Measurements from ENCODE around the gene SLC4A4.
A peak's percentile ranks its signal among the peaks of the same experiment; 100 is the strongest.

The SLC4A4 gene
- total RNA-seq: 0 to 0.40 (median 0.08) reads per million in 18 experiments

DNA sequence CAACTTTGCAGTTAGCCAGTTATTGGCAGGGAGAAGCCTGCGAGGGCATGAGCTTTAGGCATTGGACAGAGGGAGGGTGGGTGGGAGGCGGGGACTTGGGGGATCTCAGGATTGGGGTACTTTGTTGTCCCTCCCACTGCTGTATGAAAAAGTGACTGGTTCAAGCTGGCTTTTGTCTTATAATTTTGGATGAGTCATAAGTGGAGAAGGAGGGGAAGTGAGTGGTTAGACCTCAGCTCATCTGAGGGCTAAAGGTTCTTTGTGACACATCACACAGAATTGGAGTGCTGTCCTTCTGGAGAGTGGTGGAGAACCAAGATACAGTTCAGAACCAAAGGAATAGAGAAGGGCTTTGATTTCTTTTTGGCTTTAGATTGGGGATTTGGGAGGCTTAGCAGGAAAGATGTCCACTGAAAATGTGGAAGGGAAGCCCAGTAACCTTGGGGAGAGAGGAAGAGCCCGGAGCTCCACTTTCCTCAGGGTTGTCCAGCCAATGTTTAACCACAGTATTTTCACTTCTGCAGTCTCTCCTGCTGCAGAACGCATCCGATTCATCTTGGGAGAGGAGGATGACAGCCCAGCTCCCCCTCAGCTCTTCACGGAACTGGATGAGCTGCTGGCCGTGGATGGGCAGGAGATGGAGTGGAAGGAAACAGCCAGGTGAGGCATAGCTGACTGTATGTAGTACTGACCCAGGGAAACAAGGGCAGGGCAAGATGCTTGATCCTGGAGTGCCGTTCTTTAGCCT, at the start of gene SLC4A4:
Gene SLC4A4 (plus strand): TSS at position 175 of the 748 bp plus-strand sequence.
- peak in 1 of 2 donors; percentile 12 for DNase-seq

DNA sequence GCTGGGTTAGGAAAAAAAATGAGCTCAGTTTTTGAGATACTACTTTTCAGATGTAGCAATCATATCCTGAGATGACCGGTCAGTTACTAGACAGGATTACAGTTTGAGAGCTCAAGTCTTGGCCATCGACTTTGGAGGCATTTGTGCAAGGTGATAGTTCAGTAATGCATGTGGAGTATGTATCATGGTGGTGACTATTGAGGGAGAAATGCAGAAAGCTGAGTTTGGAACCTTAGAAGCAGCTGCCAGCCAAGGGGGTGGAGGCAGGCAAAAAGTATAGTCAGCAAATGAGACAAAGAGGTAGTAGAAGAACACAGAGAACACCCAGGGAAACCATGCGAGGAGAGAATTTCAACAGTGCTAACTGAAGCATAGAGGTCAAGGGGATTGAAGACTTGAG, 48.7 kb upstream of the SLC4A4 start:
- no peak for DNase-seq

DNA sequence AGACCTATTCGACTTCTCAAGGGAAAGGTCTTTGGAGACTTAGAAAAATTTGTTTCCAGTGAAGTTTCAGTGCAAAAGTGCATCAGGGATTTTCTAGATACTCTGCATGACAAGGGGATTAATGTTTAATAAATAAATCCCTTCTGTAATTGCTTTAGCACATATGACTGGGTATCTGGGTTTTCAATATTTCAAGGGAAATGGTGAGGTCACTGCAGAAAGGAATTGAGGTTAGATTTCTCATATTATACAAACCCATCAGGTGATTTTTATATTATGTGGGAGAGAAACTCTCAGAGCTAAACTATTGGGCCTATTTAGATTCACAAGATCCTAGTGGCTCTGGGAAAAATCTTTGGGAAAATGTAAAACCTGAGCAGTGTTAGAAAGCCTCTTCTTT, 48.3 kb upstream of the SLC4A4 start:
- DNase-seq: no peak

DNA sequence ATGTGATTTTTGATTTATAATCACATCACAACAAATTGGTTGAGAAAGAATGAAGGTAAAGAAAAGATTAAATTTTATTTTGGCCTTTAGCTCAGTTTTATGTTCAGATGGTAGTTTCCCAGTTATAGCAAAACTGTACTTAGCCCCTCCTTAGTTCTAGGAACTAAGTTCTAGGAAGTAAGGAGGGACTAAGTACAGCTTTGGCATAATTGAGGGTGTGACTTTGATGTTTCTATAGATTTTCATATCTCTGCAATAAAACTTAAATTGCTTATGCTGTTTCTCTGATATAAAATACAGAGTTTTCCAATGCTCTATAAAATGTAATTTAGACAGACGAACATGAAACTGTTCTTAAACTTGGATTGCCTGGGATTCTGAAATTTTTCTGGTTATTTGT, 46.6 kb upstream of the SLC4A4 start:
- no peak for DNase-seq

DNA sequence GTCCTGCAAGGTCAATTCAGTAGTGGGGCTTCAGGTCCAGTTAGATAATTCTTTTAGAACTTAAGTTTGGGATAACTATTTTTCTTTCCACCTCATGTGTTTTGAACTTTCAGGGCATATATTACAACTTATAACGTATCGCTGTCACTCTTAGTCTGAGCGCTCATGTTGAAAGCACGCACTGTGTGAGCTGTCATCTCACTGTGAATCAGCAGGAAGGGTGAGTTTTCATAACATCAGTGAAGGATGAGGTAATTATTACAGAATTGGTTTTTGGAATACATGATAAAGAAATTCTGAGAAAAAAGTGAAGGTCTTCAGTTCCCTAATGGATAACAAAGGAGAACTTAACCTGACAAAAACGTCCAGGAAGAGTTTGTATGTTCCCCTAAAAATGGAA, 45.1 kb upstream of the SLC4A4 start:
- DNase-seq: peak; percentile 22 to 25

DNA sequence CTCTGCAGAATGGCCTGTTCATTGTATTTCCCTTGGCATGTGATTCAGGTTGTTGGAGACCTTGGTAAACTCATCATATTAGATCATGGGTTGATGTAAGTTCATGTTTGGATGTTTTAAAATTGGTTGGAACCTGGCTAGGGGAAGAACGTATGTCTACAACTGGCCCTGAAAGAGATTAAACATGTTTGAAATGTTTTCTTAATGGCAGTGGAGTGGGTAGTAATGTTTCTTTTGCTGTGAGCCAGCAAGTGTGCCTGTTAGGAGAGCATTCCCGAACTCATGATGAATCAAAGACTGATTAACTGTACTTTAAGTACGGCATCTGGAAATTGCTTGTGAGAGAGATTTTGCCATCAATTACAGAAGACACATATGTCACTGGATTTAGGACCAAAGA, 44.5 kb upstream of the SLC4A4 start:
- DNase-seq: no peak

DNA sequence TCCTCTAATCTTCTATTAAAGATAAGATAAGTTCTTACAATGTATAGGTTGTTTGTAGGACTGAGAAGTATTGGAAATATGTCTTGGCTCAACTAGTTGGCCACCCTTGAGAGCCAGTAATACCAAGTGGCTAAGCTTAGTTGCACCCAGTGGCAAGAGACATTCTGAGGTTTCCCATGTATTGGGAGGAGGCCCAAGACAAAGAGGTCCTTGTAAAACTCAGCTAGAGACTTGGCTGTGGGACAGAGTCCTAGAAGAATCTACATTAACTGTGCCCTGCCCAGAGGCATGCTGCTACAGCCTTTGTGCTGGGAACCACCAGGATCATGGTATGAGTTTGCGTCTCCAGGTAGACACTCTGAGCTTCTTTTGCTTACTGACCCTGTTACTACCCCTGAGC, 41.9 kb upstream of the SLC4A4 start:
- DNase-seq: no peak

DNA sequence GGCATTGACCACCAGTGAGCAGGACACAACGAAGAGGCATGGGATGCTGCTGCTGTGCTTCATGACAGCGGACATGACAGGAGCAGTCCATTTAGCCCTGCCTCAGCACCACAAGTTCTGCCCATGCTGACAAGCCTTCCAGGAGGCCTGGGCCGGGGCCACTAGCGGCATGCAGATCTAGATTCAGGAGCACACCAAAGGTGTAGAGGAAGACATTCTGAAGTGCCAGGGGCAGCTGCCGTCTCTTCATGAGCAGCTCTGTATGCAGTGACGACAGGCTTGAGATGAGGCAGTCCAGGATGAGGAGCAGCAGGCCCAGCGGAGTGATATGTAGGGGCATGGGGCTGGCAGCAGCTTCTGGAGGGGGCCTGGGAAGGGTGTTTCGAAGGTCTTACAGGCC, 38.5 kb upstream of the SLC4A4 start:
- DNase-seq: no peak

DNA sequence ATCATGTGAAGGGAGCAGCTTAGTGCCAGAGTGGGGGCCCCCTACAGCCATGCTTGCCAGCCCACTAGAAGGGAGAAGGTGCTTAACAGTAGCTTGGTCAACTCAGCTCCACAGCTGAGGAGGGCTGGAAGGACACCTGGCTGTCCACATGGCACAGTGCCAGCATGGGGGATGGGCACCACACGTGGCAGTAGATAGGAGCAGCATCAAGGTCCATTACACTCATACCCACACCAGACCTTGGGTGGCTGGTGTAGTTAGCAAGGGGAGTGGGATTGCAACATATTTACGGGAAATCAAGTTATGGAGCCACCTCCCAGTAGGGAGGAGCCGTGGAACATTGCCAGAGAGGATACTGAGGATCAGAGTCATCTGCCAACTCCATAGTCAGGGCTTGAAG, 37.9 kb upstream of the SLC4A4 start:
- DNase-seq: no peak

DNA sequence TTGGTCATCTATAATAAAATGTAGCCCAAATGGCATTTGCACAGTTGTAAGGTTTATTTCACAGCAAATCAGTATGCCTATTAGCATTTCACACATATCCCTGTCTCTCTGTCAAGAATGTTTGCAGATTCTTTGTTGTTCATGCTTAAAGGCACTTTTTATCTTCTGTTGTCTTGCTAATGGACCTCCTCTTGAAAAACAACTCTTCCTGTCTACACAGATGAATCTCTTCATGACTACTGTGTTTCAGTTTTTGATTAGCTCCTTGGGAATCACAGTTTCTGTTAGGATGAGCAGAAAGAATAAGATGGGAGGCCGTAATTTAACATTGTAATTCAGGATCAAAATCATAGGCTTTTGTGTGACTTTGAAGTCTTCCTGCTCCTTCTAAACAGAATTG, 35.5 kb upstream of the SLC4A4 start:
- no peak for DNase-seq

DNA sequence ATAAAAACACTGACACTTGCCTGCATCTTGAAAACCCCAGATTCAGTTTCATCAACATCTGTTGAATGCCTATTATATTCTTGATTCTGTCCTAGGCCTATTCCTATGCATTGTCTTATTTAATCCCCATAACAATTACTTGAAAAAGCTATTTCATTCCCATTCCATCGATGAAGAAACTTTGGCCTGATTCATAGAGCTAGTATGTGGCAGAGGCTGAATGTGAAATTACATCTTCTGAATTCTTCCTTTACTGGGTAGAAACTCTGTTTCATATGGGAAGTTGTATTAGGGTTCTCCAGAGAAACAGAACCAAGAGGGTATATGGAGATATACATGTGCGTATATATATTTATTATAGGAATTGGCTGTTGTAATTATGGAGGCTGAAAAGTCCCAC, 35.0 kb upstream of the SLC4A4 start:
- DNase-seq: no peak

DNA sequence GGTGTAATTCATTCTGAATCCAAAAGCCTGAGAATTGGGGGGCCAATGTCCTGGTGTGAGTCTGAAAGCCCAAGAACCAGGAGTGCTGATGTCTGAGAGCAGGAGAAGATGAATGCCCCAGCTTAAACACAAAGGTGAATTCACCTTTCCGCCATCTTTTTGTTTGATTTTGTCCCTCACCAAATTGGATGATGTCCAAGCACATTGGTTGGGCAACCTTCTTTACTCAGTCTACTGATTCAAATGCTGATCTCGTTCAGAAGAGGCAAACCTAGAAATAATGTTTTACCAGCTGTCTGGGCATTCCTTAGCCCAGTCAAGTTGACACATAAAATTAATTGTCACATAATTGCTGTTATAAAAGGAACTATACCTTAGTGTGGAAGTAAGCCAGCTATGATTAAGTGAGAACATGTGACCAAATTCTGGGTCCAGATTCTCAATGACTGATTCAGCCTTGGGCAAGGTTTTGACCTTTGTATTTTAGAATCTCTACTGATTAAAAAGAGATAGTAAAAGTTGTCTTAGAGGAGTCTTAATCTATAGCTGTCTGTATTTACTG, 34.5 kb upstream of the SLC4A4 start:
- DNase-seq: no peak

DNA sequence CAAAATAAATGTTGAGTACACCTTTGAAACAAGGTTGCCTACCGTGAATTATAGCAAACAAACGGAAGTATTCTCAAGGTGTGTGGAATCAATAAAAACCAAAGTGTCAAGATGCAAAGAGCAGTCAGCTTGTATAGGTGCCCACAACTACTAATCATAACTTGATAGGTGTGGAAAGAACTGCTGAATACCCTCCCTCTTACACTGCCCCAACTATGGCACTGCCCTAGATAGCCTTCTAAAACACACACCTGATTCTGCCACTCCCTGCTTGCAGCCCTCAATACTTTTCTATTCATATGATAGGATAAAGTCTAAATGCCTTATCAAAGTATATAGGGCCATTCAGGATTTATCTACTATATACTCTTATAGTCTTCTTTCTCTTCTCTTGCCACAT, 31.1 kb upstream of the SLC4A4 start:
- no peak for DNase-seq

DNA sequence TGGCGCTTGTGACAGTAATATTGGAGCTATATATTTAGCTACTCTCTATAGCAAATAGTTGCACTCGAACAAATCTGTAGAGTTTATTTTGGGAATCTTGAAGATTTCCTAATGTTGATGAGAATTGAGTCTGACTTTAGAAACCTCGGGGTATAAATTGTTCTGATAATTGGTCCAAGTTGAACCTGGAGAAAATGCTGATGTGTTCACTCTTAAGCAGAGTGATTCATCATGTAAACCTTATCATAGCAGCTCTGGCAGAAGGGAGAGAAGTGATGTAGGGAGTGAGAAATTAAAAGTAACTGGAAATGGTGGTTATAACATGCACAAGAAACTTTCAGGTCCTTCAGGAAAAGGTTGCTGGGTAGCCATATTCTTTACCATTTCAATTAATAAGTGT, 16.4 kb upstream of the SLC4A4 start:
- no peak for DNase-seq

DNA sequence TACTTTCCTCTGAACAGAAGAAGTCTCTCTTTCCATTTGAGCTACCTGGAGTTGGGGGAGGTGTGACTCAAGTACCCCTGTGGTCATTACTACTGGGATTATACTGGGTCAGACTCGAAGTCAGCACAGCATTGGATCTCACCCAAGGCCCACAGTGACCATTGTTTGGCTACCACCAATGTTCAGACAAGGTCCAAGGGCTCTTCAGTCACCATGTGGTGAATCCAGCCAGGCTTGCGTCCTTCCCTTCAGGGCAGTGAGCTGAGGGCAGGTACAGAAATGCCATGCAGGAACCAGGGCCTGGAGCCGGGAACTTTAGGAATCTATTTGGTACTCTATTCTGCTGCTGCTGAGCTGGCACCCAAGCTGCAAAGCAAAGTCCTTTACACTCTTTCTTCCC, 5.5 kb upstream of the SLC4A4 start:
- no peak for DNase-seq

DNA sequence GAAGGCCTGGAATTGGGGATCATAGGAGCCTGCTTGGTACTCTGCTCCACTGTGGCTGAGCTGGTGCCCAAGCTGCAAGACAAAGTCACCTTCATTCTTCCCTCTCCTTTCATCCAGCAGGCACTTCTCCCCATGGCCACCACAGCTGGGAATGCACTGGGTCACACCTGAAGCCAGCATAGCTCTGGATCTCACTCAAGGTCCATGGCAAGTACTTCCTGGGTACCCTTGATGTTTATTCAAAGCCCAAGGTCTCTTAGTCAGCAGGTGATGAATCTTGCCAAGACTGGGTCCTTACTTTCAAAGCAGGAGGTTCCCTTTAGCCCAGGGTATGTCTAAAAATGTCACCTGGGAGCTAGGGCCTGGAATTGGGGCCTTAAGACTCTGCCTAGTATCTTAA, 4.9 kb upstream of the SLC4A4 start:
- no peak for DNase-seq

DNA sequence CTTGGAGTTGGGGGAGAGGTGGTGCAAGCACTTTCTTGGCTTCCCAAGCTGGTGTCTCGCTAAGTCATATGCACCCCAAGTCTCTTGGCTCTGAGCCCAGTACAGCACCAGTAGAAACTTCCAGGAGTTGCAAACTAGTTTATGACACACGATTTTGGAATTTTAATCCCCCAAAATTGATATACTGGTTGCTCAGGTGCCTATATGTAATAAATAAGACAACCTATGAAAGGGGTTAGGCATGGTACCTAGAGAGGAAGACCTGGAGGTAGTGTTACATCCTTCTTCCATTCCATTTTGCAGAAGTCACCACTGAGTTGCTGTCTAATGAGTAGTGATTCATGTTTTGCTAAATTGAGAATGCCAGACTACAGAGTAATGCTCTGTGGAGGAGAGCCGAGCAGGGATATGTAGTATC, 4.3 kb upstream of the SLC4A4 start:
- DNase-seq: no peak

DNA sequence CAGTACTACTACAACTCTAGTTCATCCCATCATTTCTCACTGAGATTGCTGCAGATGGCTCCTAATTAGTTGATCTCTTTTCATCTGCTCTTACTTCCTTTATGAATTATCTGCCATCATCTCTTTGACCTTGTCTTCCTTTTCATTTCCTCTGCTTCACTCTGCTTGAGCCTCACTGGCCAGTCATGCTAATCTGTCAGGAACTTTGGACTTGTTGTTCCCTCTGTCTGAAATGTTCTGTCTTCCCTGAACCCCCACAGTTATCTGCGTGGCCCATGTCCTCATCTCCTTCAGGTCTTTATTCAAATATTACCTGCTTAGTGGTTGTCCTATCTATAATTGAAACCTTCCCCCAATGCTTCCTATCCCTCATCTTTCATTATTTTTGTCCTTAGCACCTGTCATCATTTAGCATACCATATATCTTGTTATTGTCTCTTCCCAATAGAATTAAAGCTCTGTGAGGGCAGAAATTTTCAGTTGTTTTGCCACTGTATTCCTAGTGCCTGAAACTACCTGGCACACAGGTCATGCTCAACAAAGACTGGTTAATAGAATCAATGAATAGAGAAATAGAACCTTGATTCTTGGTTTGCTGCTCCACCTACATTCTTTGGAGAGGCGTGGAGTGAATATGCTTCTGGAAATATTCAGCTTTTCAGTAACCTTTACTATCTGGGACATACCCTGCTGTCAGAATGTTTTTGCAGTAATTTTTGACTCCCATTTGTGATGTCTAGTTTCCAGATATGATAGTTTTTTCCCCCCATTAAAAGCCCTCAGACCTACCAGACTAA, 5.0 kb downstream of the SLC4A4 start:
- DNase-seq: no peak

DNA sequence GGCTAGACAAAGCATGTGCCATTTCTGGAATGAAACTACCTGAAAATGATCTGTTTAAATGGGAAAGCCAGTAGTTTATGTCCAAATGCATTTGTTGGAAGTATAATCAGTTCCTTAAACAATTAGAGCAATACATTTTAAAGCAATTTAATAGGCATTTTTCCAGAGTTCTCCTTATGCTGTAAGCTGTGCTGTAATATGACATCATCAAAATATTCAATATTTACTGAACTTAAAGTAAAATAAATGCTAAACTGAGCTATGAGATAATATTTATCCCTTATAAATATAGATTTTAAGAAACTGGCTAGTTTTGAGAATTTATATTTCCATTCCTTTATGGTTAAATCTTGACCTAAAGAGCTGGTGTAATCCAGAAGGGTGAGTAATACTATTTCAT, 7.9 kb downstream of the SLC4A4 start:
- DNase-seq: no peak

DNA sequence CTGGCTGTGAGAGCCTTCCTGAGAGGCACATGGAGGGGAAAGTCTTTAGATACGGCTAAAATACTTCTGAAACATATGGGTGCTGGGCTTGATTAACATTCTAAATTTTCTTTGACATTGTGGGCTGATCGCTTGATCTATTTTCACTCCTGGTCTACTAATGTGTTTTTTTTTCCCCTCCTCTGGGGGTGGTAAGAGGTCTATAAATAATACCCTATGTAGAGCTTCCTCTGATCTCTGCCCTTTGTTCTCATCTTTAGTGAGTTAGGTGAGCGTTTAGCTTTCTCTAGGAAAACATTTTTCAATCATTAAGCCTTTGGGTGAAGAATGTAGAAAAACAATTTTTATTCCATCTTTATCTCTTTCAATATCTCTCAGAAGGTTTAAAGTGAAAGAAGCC, 9.8 kb downstream of the SLC4A4 start:
- DNase-seq: no peak

DNA sequence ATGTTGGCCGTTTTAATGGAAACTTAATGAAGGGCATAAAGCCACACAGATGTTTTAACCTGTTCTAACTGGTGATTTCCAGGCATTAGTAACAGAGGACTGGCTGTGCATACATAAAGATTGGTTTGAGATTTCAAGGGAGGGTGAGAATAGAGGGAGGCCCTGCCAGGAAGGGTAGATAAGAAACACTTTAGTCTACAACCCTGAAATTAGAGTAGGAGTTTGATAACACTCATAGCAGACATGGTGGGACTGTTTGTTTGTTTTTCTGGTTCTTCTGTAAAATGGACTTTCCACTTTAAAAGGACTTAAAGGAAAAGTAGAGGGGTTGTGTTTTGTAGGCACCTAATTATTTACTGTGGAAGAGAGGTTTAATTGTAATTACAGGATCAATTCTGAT, 16.2 kb downstream of the SLC4A4 start:
- no peak for DNase-seq

DNA sequence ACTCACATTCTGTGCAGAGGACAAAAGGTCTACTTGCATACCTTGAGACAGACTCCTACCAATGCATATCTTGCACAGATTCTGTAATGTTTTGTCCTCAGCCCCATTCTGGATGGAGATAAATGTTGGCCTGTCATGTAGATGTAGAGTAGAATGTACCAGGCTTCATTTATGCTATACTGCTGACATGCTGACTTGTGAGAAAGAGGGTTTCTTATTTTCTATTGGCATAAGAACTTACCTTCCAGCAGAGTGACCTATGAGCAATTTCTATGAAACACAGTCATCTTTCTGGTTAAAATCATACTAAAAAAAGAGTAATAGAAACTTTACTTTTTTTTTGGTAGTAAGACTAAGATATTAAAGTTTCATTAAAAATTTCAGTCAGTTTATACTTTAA, 17.2 kb downstream of the SLC4A4 start:
- no peak for DNase-seq

DNA sequence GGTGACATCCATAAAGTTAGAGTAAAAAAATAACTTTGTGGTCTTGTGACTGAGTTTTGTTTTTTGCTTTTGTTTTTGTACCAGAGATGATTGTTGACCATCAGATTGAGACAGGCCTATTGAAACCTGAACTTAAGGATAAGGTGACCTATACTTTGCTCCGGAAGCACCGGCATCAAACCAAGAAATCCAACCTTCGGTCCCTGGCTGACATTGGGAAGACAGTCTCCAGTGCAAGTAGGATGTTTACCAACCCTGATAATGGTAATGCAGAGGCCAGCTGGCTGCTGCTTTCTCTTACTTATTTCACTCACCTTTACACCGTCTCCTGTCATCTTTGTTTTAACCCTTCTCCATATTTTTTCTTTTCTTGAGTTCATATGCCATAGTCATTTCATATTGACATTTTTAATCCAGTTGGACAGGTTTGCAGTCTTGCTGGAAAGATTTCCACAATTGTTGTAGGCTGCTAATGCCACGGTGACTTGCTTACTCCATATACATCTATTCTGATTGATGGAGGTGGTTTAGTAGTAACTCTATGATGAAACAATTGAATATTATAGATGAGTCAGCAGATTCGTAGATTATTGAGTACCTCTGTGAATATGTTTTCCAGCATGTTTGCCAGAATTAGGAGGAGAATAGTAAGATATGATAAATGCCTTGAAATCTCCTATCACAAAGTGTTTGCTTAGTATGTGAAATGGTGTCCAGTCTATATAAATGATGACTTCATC, 18.3 kb downstream of the SLC4A4 start:
- DNase-seq: no peak
